ENCODE results near the gene ADGRB3.
"Not testable (repeated sequence)": the region's sequence is repeated elsewhere in the genome, so short reads cannot be mapped to it uniquely, and the experiment has no call there.

The ADGRB3 gene

GRCh38 chr6:69100772-69101171 is 465.7 kb downstream of the ADGRB3 start:
- DNase-seq (ENCODE audit: insufficient read length, low spot score) (no peak), FAIRE-seq (no peak)
- no peak for TF ChIP-seq POLR2A (IDR thresholded peaks at IDR 0.05; ENCODE audit: low read depth, low read length)

- DNase-seq (ENCODE audit: insufficient read length, low spot score) (no peak), FAIRE-seq (no peak)
- no peak for TF ChIP-seq POLR2A (IDR thresholded peaks at IDR 0.05; ENCODE audit: low read depth, low read length)
Measured at GRCh38 chr6:69102416-69102815, 467.3 kb downstream of the ADGRB3 start.

GRCh38 chr6:69105288-69105687 is 470.2 kb downstream of the ADGRB3 start:
- DNase-seq (ENCODE audit: insufficient read length, low spot score) (no peak), FAIRE-seq (no peak)
- TF ChIP-seq POLR2A (IDR thresholded peaks at IDR 0.05; ENCODE audit: low read depth, low read length) = no peak

- no peak for FAIRE-seq
- DNase-seq (ENCODE audit: insufficient read length, low spot score) = no peak
- no peak for TF ChIP-seq POLR2A (IDR thresholded peaks at IDR 0.05; ENCODE audit: low read depth, low read length)
Measured at GRCh38 chr6:69106511-69106910, 471.4 kb downstream of the ADGRB3 start.

- FAIRE-seq = no peak
Measured at GRCh38 chr6:69111301-69111700, 476.2 kb downstream of the ADGRB3 start.

GRCh38 chr6:69116658-69117057 is 481.6 kb downstream of the ADGRB3 start:
- TF ChIP-seq POLR2A (IDR thresholded peaks at IDR 0.05; ENCODE audit: low read depth, low read length) = no peak
- DNase-seq (ENCODE audit: insufficient read length, low spot score) (no peak), FAIRE-seq (no peak)

More at GRCh38 chr6:69111301-69111700, 476.2 kb downstream of the ADGRB3 start:
- no peak for DNase-seq (ENCODE audit: insufficient read length, low spot score)
- TF ChIP-seq POLR2A (IDR thresholded peaks at IDR 0.05; ENCODE audit: low read depth, low read length) = no peak

- DNase-seq (ENCODE audit: insufficient read length, low spot score); FAIRE-seq: not testable (repeated sequence)
Measured at GRCh38 chr6:69121461-69122406, 486.7 kb downstream of the ADGRB3 start.

- no peak for FAIRE-seq
- TF ChIP-seq POLR2A (IDR thresholded peaks at IDR 0.05; ENCODE audit: low read depth, low read length) = no peak
- DNase-seq (ENCODE audit: insufficient read length, low spot score) = no peak
Measured at GRCh38 chr6:69122407-69122773, 487.3 kb downstream of the ADGRB3 start.

- FAIRE-seq = no peak
- no peak for DNase-seq (ENCODE audit: insufficient read length, low spot score)
- TF ChIP-seq POLR2A (IDR thresholded peaks at IDR 0.05; ENCODE audit: low read depth, low read length) = no peak
Measured at GRCh38 chr6:69128411-69128810, 493.3 kb downstream of the ADGRB3 start.

GRCh38 chr6:69129046-69129445 is 494.0 kb downstream of the ADGRB3 start:
- DNase-seq (ENCODE audit: insufficient read length, low spot score) = no peak
- no peak for TF ChIP-seq POLR2A (IDR thresholded peaks at IDR 0.05; ENCODE audit: low read depth, low read length)
- no peak for FAIRE-seq

- DNase-seq (ENCODE audit: insufficient read length, low spot score) (no peak), FAIRE-seq (no peak)
- no peak for TF ChIP-seq POLR2A (IDR thresholded peaks at IDR 0.05; ENCODE audit: low read depth, low read length)
Measured at GRCh38 chr6:69135927-69136326, 500.8 kb downstream of the ADGRB3 start.

GRCh38 chr6:69138148-69138547 is 503.1 kb downstream of the ADGRB3 start:
- TF ChIP-seq POLR2A (IDR thresholded peaks at IDR 0.05; ENCODE audit: low read depth, low read length) = no peak
- no peak for FAIRE-seq
- no peak for DNase-seq (ENCODE audit: insufficient read length, low spot score)

- DNase-seq (ENCODE audit: insufficient read length, low spot score) = no peak
- no peak for TF ChIP-seq POLR2A (IDR thresholded peaks at IDR 0.05; ENCODE audit: low read depth, low read length)
- no peak for FAIRE-seq
Measured at GRCh38 chr6:69138893-69139494, 503.9 kb downstream of the ADGRB3 start.

- no peak for TF ChIP-seq POLR2A (IDR thresholded peaks at IDR 0.05; ENCODE audit: low read depth, low read length)
- FAIRE-seq (no peak), DNase-seq (ENCODE audit: insufficient read length, low spot score) (no peak)
Measured at GRCh38 chr6:69145062-69145461, 510.0 kb downstream of the ADGRB3 start.

- no peak for FAIRE-seq
- no peak for DNase-seq (ENCODE audit: insufficient read length, low spot score)
- no peak for TF ChIP-seq POLR2A (IDR thresholded peaks at IDR 0.05; ENCODE audit: low read depth, low read length)
Measured at GRCh38 chr6:69146385-69146784, 511.3 kb downstream of the ADGRB3 start.

Data from H54 (cell line).